ENCODE results near the gene RAB8B. TPM values are rescaled to one million over a fixed set of nuclear protein-coding genes. Genes with fewer than 3 reads are reported as not detected.

Gene RAB8B
- total and polyA plus RNA-seq, 2 of the 13 experiments (the other 11 are each of a cell fraction or from before 2014, with no cell fraction given) = 6.8 to 14.2 TPM

DNA sequence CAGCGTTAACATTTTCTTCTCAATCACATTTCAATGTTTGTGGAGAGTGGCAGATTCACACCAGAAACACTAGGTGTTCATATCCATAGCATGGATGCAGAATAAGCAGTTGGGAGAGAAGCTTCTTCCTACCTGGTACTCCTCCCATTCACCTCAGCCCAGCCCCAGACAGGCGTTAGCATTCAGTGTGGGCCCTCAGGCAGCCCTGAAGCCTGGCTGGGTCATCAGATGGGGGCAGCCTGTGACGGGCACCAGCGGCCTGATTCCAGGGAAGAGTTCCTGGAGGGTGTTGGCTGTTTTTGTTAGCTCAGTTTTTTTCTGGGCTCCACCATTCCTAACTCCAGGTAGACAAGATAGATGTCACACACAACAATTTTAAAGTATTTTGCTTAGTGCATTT, 119.1 kb downstream of the RAB8B start (continued):
- TF ChIP-seq, protein P1, sequence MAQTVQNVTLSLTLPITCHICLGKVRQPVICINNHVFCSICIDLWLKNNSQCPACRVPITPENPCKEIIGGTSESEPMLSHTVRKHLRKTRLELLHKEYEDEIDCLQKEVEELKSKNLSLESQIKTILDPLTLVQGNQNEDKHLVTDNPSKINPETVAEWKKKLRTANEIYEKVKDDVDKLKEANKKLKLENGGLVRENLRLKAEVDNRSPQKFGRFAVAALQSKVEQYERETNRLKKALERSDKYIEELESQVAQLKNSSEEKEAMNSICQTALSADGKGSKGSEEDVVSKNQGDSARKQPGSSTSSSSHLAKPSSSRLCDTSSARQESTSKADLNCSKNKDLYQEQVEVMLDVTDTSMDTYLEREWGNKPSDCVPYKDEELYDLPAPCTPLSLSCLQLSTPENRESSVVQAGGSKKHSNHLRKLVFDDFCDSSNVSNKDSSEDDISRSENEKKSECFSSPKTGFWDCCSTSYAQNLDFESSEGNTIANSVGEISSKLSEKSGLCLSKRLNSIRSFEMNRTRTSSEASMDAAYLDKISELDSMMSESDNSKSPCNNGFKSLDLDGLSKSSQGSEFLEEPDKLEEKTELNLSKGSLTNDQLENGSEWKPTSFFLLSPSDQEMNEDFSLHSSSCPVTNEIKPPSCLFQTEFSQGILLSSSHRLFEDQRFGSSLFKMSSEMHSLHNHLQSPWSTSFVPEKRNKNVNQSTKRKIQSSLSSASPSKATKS (CRISPR knock-in tag; IDR thresholded peaks at IDR 0.05) = no peak

DNA sequence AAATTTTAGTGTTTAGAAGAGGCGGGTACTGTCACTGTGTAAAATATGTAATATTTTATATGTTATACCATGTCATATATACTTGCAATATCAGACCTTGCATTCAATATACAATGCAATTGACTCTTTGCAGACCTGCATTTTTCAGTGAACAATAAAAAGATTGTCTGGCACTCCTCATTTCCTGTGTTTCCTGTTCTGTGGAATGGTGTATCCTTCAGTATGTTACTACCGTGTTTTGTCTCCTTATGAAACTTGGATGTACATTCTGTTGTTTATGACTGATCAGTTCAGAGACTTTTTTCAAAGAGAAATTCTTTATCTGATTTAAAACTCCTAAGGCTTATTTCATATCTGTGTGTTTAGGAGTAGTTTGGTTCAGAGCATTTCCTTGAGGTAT, 119.5 kb downstream of the RAB8B start:
- ChIA-PET POLR2A (no interaction called here), CTCF (ENCODE audit: low intra/inter-chr PET ratio, low total read pairs) (no interaction called here)
- intact Hi-C loops (cut with micrococcal nuclease; ENCODE audit: unreplicated experiment) (no loop called here), in situ Hi-C loops (cut with HindIII; ENCODE audit: extremely low pct_ligation_motif_present, low pct_unique_long_range_greater_than_20kb) (no loop called here)
- 43% methylated on average over 2 of the region's 2 CpGs for WGBS (ENCODE audit: low lambda C conversion rate)
- BruUV-seq (replicated peaks) = no TSS peak
- H3K4me3 ChIP-seq (replicated peaks in 1 of 3; ENCODE audit: insufficient read depth in 1 of 3, low read depth in 2 of 3, low read length in 3 of 3) = no peak overlapping the region
- H3K4me1 ChIP-seq (ENCODE audit: insufficient read depth, low read length) = no peaks in the 10 kb centered on the region
- H4K20me1 ChIP-seq (ENCODE audit: insufficient read depth, low read length) = no peaks in the 10 kb centered on the region
- no peak overlapping the region for H3K9ac ChIP-seq (ENCODE audit: insufficient read depth, low read depth, low read length)
- FAIRE-seq (no peak), DNase-seq (ENCODE audit: low spot score) (no peak), ATAC-seq (no peak)
- no peaks in the 10 kb centered on the region for H3K36me3 ChIP-seq (replicated peaks in 1 of 2; ENCODE audit: control insufficient read depth in 1 of 2, insufficient read depth in 2 of 2, low read length in 2 of 2)
- no peaks in the 10 kb centered on the region for H3K9me3 ChIP-seq (ENCODE audit: low read length)
- no peak overlapping the region for H2AFZ ChIP-seq (ENCODE audit: low read length)
- H3K4me2 ChIP-seq (ENCODE audit: low read depth, low read length) = no peak overlapping the region
- H3K27me3 ChIP-seq (ENCODE audit: control insufficient read depth in 1 of 2, insufficient read depth in 2 of 2, low read length in 2 of 2) = peaks cover 1 to 5% of the 10 kb centered on the region in 2 experiments; a peak in 1 of 5 replicates
- H3K79me2 ChIP-seq (ENCODE audit: insufficient read depth, low read length) = no peaks in the 10 kb centered on the region
- H3K27ac ChIP-seq (ENCODE audit: extremely low read length, insufficient read depth, low read length) = no peak overlapping the region
- TF ChIP-seq IKZF4 (CRISPR knock-in tag; IDR thresholded peaks at IDR 0.05; ENCODE audit: borderline replicate concordance, low read depth, not compliant biosample characterization) (no peak), ISX (CRISPR knock-in tag; conservative IDR thresholded peaks at IDR 0.05) (no peak), DPF2 (CRISPR knock-in tag; IDR thresholded peaks at IDR 0.05; ENCODE audit: borderline replicate concordance, low read depth) (no peak), KDM1A (CRISPR knock-in tag; IDR thresholded peaks at IDR 0.05) (no peak), ARNT (IDR thresholded peaks at IDR 0.05) (no peak), JUND (CRISPR knock-in tag; IDR thresholded peaks at IDR 0.05) (no peak)
- TF ChIP-seq, protein P2, sequence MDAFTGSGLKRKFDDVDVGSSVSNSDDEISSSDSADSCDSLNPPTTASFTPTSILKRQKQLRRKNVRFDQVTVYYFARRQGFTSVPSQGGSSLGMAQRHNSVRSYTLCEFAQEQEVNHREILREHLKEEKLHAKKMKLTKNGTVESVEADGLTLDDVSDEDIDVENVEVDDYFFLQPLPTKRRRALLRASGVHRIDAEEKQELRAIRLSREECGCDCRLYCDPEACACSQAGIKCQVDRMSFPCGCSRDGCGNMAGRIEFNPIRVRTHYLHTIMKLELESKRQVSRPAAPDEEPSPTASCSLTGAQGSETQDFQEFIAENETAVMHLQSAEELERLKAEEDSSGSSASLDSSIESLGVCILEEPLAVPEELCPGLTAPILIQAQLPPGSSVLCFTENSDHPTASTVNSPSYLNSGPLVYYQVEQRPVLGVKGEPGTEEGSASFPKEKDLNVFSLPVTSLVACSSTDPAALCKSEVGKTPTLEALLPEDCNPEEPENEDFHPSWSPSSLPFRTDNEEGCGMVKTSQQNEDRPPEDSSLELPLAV (CRISPR knock-in tag; conservative IDR thresholded peaks at IDR 0.05; ENCODE audit: low read depth) = no peak
- TF ChIP-seq, protein P3, sequence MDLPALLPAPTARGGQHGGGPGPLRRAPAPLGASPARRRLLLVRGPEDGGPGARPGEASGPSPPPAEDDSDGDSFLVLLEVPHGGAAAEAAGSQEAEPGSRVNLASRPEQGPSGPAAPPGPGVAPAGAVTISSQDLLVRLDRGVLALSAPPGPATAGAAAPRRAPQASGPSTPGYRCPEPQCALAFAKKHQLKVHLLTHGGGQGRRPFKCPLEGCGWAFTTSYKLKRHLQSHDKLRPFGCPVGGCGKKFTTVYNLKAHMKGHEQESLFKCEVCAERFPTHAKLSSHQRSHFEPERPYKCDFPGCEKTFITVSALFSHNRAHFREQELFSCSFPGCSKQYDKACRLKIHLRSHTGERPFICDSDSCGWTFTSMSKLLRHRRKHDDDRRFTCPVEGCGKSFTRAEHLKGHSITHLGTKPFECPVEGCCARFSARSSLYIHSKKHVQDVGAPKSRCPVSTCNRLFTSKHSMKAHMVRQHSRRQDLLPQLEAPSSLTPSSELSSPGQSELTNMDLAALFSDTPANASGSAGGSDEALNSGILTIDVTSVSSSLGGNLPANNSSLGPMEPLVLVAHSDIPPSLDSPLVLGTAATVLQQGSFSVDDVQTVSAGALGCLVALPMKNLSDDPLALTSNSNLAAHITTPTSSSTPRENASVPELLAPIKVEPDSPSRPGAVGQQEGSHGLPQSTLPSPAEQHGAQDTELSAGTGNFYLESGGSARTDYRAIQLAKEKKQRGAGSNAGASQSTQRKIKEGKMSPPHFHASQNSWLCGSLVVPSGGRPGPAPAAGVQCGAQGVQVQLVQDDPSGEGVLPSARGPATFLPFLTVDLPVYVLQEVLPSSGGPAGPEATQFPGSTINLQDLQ (CRISPR knock-in tag; IDR thresholded peaks at IDR 0.05) = no peak
- TF ChIP-seq, protein P4, sequence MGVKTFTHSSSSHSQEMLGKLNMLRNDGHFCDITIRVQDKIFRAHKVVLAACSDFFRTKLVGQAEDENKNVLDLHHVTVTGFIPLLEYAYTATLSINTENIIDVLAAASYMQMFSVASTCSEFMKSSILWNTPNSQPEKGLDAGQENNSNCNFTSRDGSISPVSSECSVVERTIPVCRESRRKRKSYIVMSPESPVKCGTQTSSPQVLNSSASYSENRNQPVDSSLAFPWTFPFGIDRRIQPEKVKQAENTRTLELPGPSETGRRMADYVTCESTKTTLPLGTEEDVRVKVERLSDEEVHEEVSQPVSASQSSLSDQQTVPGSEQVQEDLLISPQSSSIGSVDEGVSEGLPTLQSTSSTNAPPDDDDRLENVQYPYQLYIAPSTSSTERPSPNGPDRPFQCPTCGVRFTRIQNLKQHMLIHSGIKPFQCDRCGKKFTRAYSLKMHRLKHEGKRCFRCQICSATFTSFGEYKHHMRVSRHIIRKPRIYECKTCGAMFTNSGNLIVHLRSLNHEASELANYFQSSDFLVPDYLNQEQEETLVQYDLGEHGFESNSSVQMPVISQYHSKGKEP (CRISPR knock-in tag; IDR thresholded peaks at IDR 0.05) = no peak
- TF ChIP-seq, protein P5, sequence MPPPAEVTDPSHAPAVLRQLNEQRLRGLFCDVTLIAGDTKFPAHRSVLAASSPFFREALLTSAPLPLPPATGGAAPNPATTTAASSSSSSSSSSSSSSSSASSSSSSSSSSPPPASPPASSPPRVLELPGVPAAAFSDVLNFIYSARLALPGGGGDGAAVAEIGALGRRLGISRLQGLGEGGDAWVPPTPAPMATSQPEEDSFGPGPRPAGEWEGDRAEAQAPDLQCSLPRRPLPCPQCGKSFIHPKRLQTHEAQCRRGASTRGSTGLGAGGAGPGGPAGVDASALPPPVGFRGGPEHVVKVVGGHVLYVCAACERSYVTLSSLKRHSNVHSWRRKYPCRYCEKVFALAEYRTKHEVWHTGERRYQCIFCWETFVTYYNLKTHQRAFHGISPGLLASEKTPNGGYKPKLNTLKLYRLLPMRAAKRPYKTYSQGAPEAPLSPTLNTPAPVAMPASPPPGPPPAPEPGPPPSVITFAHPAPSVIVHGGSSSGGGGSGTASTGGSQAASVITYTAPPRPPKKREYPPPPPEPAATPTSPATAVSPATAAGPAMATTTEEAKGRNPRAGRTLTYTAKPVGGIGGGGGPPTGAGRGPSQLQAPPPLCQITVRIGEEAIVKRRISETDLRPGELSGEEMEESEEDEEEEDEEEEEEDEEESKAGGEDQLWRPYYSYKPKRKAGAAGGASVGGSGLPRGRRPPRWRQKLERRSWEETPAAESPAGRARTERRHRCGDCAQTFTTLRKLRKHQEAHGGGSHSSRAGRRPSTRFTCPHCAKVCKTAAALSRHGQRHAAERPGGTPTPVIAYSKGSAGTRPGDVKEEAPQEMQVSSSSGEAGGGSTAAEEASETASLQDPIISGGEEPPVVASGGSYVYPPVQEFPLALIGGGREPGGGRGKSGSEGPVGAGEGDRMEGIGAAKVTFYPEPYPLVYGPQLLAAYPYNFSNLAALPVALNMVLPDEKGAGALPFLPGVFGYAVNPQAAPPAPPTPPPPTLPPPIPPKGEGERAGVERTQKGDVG (CRISPR knock-in tag; IDR thresholded peaks at IDR 0.05; ENCODE audit: borderline replicate concordance) = no peak

Measured in HepG2 (cell line).